GM18868 (cell line): ENCODE measurements around the gene SERPINB10.
"Not testable (repeated sequence)": the region's sequence is repeated elsewhere in the genome, so short reads cannot be mapped to it uniquely, and the experiment has no call there.

ENCODE experiments used
- ATAC-seq: cut with Tn5 transposase; IDR thresholded peaks from one replicate; pipeline ENCODE4 v1.9.1; 2021; ENCODE audit warnings: mild to moderate bottlenecking, moderate library complexity; ENCODE audit not compliant: unreplicated experiment

SERPINB10 gene

DNA sequence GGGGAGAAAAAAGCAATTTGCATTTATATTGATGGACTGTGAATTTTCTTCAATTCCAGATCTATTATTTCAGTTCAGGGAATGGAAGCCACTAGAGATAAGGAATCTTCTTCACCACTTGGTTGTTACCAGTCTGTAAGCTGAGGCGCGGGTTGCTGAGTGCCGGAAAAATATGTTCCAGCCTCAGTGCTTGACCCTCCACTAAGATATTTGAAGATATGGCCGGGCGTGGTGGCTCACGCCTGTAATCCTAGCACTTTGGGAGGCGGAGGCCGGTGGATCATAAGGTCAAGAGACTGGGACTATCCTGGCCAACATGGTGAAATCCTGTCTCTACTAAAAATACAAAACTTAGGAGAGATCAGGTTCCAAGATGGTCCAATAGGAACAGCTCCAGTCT is 32.2 kb downstream of the SERPINB10 start:
- ATAC-seq: no peak

DNA sequence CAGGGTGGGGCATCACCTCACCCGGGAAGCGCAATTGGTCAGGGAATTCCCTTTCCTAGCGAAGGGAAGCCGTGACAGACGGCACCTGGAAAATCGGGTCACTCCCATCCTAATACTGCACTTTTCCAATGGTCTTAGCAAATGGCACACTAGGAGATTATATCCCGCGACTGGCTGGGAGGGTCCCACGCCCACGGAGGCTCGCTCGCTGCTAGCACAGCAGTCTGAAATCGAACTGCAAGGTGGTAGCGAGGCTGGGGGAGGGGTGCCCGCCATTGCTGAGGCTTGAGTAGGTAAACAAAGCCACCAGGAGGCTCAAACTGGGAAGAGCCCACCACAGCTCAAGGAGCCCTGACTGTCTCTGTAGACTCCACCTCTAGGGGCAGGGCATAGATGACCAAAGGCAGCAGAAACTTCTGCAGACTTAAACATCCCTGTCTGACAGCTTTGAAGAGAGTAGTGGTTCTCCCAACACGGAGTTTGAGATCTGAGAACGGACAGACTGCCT is 32.8 kb downstream of the SERPINB10 start:
- ATAC-seq: not testable (repeated sequence)

DNA sequence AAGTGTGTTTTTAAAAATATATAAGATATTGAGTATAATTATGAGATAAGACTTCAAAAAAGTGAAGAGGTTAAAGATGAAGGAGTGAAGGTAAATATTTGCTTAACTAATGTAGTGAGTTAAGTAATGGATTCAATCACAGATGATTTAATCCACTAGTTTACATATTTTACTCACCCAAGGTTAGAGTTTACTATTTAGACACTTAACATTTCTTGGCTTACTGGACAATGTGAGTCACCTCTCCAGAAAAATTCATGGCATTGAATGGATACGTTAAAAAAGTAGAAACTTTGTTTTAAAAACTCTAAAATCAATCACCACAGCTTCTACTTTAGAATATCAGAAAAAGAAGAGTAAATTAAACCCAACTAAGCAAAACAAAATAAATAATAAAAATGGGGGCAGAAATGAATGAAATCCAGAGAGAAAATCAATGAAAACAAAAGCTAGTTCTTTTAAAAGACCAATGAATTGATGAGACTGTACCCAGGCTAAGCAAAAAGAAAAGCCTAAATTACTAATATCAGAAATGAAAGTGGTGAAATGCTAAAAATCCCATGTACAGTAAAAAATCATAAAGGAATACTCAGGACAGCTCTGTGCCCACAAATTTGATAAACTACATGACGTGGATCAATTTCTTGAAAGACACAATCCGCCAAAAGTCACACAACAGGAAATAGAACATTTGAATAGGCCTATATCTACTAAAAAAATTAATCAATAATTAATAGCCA is 39.5 kb downstream of the SERPINB10 start:
- no peak for ATAC-seq

DNA sequence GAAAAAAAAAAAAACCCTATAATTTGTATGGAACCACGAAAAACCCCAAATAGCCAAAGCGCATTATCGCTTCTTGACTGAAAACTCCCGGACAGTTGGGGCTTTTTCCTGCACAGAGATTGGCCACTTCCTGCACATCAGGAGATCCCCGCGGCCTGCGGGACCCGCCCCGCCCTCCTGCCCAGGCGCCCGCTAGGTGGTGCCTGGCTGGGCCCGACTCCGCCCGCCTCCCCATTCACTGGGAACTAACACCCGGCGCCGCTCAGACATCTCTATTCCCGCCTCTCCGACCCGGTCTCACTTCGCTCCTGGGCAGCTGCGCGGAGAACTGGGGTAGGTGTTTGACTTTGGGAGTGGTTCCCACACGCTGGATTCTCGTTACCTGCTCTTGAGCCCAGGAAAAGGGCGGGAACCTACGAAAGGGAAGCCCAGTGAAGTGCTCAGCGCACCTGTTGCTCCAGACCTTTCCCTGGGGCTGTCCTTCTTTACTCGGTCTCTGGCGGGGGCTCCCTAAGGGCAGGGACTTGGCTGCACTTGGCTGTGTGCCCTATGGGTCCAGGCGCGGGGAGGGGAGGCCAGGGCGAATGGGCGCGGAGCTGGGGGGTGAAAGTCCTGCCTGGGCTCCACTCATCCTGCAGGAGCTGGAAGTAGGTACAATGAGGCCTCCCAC is 41.4 kb downstream of the SERPINB10 start, which contains the start of gene HMSD:
HMSD (plus strand) TSS at position 234 of the 670 bp plus-strand sequence. CDS start 4,155 bp downstream, outside the sequence.
- ATAC-seq: peak; percentile 93

DNA sequence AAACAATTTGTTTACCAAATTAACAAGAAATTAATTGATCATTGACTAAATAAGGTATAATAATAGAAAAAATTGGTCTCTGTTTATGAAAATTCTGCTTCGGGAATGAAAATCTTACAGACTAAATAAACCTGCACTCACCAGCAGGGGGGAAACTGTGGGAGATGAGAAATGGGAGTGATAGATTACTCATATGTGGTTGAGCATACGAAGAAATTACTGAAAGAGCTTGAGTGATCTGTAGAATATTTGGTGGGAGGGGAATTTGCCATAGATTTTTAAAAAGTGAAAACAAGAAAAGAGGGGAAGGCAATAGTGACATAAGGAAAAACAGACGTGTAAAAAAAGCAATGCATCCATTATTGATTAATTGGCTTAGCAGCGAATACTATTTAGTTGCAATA is 43.5 kb downstream of the SERPINB10 start:
- ATAC-seq: peak; percentile 55

DNA sequence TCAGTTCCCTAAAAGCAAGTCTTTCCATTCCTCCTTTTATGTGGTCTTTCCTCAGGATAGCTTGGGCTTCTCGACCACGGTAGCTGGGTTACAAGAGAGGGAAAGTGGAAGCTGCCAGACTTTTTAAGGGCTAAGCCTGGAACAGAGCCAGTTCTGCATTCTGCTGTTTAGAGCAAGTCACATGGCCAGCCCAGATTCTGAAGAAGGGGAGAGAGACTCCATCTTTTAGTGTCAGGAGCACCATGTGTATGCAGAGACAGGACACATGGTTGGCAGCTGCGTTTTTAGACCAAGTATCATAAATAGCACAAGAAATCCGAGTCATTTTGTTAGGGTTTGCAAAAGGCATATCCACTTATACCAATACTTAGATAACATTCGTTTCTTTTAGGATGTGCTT is 46.1 kb downstream of the SERPINB10 start:
- no peak for ATAC-seq

DNA sequence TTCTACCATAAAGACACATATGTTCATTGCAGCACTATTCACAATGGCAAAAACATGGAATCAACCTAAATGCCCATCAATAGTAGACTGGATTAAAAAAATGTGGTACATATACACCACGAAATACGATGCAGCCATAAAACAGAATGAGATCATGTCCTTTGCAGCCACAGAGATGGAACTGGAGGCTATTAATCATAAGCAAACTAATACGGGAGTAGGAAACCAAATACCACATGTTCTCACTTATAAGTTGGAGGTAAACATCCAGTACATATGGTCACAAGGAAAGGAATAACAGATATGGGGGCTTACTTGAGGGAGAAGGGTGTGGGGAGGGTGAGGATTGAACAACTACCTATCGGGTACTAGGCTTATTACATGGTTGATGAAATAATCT is 49.0 kb downstream of the SERPINB10 start:
- no peak for ATAC-seq

DNA sequence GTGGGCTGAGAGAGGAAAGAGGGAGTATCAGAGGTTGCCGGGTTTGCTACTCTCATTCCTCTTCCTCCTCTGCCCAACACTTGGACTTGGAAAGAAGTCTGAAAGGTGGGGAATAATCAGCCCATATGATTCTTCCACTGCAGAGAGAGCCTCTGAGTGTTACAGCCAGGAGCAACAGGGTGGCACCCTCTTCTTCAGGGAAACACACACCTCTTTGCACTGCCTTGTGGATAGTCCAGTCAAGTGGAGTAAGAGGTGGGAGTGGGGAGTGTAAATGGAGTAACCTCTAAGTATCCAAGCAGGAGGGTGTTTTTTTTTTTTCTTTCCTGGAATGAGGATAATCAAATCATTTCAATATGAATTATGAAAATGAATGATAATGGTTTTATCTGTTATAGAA is 53.1 kb downstream of the SERPINB10 start:
- no peak for ATAC-seq

DNA sequence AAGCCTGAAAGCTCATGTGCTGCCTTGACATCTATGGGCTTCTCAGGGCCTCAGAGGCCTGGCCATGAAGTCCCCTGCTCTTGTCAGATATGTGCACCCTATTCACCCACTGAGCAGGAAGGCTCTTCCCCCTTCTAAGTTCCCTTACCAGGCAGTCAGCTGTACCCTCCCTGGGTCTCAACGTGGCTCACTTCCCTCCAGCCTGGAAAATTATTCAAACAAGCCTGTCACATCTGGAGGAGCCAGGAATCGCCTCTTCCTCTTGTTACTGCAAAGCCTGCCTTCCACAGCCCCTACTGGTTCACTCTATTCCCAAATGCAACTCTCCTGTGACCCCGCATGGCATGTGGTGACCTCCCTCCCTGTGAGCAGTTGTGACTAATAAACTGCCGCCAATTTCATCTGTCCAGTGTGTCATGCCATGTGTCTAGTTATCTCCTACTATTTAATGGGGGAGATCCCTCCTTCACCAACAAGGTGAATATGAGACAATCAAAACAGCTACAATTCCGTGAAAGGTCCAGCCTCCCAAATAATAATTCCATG is 53.8 kb downstream of the SERPINB10 start:
- ATAC-seq: no peak

DNA sequence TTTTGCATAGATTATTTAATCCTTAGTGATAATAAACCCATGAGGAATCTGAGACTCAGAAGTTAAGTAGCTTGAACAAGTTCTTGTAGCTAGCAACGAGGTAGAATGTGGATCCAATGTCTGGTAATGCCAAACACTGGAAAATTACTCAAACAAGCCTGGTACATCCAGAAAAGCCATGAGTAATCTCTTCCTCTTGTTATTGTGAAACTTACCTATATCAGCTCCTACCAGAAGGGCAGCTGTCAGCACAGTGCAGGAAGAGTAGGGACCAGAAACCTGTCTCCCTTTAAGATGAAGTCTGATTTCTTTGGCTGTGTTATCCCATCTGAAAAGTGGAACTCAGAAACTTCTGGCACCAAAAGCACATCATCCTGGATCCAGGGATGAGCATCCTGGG is 54.4 kb downstream of the SERPINB10 start:
- ATAC-seq: no peak

DNA sequence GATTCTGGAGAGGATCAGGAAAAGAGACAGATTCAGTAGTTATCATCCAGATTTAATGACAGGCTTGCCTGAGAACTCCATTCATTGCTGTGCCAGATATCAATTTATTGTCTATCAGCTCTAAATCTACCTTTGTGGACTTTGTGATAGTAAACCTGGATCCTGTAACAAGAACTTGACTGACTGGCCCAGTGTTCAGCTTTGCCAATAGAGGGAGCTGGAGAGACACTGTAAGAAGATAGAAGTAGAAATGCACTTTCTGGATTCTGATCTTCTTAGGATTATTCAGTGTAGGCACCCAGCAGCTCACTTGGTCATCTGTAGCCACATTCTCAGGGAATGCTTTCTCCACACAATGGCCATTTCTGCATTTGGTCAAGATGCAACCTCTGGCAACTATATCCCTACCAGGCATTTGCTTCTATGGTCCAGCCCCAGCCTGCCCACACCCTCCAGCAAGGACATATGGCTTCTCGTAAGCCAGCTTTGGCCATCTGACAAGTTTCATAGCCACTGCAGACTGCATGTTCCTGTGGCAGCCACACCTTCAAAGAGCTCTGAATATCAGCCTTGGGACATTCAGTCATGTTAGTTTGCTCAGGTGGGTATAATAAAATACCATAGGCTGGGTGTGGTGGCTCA is 56.0 kb downstream of the SERPINB10 start:
- peak; percentile 87 for ATAC-seq

DNA sequence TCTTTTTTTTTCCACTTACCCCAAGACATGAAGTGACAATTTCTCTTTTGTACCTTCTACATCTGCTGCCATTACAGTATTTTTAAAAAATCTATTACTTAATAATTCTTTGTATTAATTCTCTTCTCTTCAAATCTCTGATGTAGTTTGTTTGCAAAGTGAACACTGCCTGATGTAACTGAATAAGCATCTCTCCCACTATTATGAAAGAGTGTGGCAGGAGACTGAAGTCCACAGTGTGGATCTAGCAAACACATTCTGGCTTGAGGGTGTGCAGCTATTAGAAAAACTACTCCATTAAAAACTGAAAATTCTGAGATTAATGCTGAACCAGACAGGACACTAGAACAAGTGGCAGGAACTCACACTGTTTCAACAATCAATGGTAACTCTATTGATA is 57.1 kb downstream of the SERPINB10 start:
- no peak for ATAC-seq

DNA sequence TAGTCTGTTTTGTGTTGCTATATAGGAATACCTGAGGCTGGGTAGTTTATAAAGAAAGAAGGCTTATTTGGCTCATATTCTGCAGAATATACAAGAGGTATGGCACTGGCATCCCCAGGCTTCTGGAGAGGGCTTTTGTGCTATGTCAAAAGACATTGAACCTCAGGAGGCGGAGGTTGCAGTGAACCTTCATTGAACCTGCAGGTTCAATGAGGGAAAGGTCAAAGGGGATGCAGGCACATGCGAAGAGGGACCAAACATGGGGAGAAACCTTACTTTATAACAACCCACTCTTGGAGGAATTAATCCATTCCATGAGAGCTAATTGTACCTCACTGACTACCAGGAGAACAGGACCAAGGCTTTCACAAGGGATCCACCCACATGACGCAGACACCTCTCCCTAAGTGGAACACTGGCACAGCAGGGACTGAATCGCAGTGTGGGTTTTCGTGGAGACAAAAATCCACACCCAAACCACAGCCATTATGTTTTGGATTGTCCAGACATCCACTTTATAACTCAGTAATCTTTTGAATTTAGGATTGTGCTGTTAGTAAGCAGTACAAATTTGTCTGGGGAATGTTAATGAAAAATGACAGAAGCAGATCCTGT is 58.1 kb downstream of the SERPINB10 start:
- no peak for ATAC-seq

DNA sequence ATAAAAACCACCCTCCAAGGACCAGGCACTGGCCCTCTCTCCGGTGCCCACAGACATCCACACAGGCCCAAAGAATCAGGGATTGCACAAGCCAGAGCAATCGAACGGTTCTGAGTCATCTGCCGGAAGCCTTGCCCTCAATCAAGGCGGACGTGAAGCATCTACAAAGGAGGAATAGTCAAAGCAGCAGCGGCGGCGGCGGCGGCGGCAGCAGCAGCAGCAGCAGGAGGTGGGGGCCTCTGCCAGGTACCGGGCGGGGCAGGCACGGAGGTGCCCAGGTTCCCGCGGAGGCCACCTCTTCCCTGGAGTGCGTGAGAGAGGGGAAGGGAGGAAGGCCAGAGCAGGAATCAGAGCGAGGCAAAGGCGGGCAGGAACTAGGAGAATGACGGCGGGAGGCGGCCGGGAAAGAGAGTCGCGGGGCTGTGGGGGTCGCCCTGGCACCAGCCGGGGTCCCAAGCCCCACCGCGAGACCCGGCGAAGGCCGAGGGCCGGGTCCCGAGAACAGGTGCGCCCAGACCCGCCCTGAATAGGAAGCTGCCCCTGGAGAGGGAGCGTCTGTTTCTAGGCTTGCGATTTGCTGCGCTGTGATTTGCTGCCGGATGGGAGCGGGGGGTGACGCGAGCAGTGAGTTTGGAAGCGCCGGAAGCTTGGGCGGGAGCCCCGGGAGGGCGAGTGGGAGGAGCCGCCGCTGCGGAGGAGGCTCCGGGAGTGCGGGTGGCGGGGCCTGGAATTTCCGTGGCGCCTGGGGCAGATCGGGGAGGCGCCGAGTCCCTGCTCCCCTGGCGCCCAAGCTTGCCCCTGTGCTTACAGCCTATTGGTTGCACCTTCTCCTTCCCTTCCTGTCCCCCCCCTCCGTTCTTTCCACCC is 62.4 kb downstream of the SERPINB10 start, which contains the start of gene SERPINB8:
SERPINB8 (plus strand) TSS at position 140 of the 867 bp plus-strand sequence. CDS start 8,228 bp downstream, outside the sequence.
- ATAC-seq: peak; percentile 89

DNA sequence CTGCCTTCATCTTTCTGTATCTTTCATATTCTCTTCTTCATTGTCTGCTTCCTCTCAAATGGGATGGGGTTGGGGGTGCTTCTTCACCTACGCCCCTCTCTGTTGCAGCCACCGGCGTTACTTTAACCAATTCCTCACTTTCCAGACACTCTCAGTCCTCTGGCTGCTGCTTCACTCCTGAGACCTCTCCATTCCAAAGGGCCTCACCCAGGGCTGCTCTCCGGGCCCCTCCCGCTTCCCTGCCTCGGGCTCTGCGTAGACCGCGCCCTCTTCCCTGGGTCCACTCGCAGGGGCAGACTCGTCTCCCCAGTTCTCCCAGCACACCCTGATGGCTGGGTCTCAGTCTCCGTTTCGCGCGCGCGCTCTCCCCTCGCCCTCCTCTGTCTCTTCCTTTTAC is 63.0 kb downstream of the SERPINB10 start:
- ATAC-seq: no peak

DNA sequence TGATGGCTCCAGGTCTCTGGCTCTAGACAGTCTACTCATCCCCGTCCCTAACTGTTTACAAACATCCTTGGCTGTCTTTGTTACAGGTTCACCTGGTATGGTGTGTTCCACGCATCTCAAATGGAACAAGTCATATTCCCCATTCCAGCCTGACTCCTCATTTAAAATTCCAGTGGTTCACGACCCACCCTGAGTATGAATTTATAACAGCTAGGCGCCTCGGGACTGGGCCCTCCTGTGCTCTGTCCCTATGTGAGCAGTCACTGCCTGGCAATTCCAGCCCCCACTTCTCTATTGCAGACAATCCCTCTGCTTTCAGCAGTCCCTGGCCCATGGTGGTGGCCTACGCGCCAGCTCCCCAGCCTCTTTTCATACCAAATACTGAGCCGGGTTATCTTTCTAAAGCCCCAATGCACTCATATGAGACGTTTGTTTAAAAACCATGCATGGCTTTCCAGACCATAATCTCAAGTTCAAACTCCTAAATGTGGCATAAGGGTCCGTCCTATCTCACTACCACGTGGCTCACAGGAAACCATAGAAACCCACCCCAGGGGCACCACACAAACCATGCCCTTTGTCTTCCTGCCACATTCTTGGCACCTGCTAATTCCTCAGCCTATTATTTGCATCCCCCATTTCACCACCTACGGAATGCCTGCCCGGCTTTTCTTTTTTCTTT is 63.7 kb downstream of the SERPINB10 start:
- ATAC-seq: no peak

DNA sequence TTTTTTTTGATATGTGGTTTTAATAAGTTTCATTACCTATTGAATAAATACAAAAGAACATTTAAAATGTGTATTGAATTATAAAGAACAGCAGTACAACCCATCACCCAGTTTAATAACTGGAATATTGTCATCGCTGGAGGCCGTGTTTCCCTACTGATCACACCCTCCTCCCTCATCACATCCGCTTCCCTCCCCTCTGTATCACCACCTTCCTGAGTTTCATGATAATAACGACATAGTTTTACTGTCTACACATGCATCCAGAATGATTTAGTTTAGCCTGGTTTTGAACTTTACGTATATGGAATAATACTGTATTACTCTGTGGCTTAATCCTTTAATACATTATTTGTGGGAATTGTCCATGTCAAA is 64.2 kb downstream of the SERPINB10 start:
- no peak for ATAC-seq

DNA sequence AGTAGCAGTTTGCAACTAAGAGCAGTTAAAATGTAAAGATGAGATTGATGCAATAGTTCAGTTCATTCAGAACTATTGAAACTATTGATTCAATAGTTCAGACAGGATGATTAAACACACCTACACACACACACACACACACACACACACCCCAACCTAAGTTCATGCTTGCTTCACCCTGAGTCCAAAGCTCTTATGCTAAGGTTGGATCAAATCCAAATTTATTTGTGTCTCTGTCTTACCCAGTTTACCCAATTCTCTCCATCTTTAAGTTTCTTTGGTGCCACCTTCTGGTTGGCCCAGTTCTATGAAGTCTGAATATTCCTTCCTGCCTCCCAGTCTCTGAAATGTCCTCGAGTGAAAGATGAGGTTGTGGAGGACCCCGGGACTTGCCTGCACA is 67.2 kb downstream of the SERPINB10 start:
- ATAC-seq: no peak

DNA sequence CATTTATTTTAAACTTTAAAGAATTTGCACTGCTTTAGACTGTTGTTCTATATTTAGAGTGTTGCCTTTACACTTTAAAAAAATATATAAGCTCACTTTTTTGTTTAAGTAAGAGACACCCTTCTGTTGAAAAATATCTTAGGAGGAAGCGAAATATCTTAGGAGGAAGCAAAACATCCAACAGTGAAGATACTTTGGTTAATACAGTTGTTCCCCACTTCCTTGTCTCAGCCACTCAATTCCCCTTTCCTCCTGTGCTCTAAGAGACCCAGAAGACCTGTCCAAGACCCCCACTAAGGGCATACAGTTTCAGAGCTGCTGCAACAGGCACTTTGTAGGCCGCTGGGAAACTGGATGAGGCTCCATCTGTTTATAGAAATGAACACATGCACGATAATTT is 67.9 kb downstream of the SERPINB10 start:
- ATAC-seq: no peak
